ENCODE measurements around the gene EDC4.
A peak's percentile ranks its signal among the peaks of the same experiment; 100 is the strongest.
"Not testable (repeated sequence)": the region's sequence is repeated elsewhere in the genome, so short reads cannot be mapped to it uniquely, and the experiment has no call there.

The EDC4 gene

GRCh38 chr16:67858500-67858899 is 14.4 kb upstream of the EDC4 start:
- in situ Hi-C loops (cut with HindIII; ENCODE audit: low sequenced_read_pairs): no loop called here
- TF ChIP-seq CTCF (IDR thresholded peaks at IDR 0.05; ENCODE audit: low read depth, low read length): no peak
- DNase-seq (ENCODE audit: low read depth, low spot score): no peak
- H3K4me3 ChIP-seq (ENCODE audit: low read depth, low read length): no peak overlapping the region

- no peak for DNase-seq (ENCODE audit: low read depth, low spot score)
- in situ Hi-C loops (cut with HindIII; ENCODE audit: low sequenced_read_pairs): no loop called here
- no peak for TF ChIP-seq CTCF (IDR thresholded peaks at IDR 0.05; ENCODE audit: low read depth, low read length)
- H3K4me3 ChIP-seq (ENCODE audit: low read depth, low read length): no peak overlapping the region
These were observed 12.1 kb upstream of the EDC4 start for GRCh38 chr16:67860589-67861398.

- in situ Hi-C loops (cut with HindIII; ENCODE audit: low sequenced_read_pairs): no loop called here
- DNase-seq (ENCODE audit: low read depth, low spot score): no peak
- no peak overlapping the region for H3K4me3 ChIP-seq (ENCODE audit: low read depth, low read length)
- no peak for TF ChIP-seq CTCF (IDR thresholded peaks at IDR 0.05; ENCODE audit: low read depth, low read length)
These were observed 11.0 kb upstream of the EDC4 start for GRCh38 chr16:67861877-67862276.

GRCh38 chr16:67862623-67863583 is 9.9 kb upstream of the EDC4 start:
- no peak overlapping the region for H3K4me3 ChIP-seq (ENCODE audit: low read depth, low read length)
- in situ Hi-C loops (cut with HindIII; ENCODE audit: low sequenced_read_pairs): no loop called here
- peak; percentile 69 for DNase-seq (ENCODE audit: low read depth, low spot score)
- no peak for TF ChIP-seq CTCF (IDR thresholded peaks at IDR 0.05; ENCODE audit: low read depth, low read length)

- H3K4me3 ChIP-seq (ENCODE audit: low read depth, low read length); in situ Hi-C loops (cut with HindIII; ENCODE audit: low sequenced_read_pairs); DNase-seq (ENCODE audit: low read depth, low spot score): not testable (repeated sequence)
These were observed 8.8 kb upstream of the EDC4 start for GRCh38 chr16:67864044-67864443.

GRCh38 chr16:67864594-67864993 is 8.3 kb upstream of the EDC4 start:
- no peak overlapping the region for H3K4me3 ChIP-seq (ENCODE audit: low read depth, low read length)
- DNase-seq (ENCODE audit: low read depth, low spot score): no peak
- no peak for TF ChIP-seq CTCF (IDR thresholded peaks at IDR 0.05; ENCODE audit: low read depth, low read length)
- in situ Hi-C loops (cut with HindIII; ENCODE audit: low sequenced_read_pairs): no loop called here

GRCh38 chr16:67865318-67865717 is 7.5 kb upstream of the EDC4 start:
- no peak overlapping the region for H3K4me3 ChIP-seq (ENCODE audit: low read depth, low read length)
- TF ChIP-seq CTCF (IDR thresholded peaks at IDR 0.05; ENCODE audit: low read depth, low read length): peak; percentile 42
- DNase-seq (ENCODE audit: low read depth, low spot score): no peak
- in situ Hi-C loops (cut with HindIII; ENCODE audit: low sequenced_read_pairs): no loop called here

All from astrocyte of the spinal cord (primary cell).